ENCODE results near the gene NEU4. TPM values are rescaled to one million over a fixed set of nuclear protein-coding genes. Genes with fewer than 3 reads are reported as not detected.

NEU4 gene
- total and polyA plus RNA-seq, 2 of the 4 experiments (the other 2 are of a cell fraction): not detected

DNA sequence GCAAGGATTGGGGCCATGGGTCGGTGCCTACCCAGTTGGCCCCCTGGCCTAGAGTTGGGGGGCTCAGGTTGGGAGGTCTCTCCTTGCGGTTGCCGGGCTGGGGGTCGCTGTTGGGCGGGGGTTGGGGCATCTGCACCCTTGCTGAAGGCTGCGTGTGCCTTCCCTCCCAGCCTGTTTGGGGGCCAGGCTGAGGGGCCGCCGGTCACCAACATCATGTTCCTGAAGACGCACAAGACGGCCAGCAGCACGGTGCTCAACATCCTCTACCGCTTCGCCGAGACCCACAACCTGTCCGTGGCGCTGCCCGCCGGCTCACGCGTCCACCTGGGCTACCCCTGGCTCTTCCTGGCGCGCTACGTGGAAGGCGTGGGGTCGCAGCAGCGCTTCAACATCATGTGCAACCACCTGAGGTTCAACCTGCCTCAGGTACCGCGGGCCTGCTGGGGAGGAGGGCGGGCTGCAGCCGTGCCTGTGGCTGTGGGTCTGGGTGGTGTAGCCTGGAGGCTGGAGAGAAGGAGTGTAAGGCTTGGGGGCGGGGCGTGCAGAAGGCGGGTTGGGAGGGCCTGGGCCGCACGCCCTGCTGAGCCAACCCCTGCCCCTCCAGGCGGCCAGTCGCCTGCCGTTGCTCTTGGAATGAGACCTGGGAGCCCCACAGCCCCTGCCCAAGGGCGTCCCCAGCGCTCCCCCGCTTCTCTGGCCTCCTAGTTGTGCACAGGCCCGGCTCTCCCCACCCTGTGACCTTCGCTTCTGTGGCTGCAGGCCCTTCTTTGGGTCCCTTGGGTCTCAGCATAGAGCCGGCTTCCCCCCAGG lies 7.2 kb upstream of the NEU4 start:
- no peak for TF ChIP-seq CHD1 (IDR thresholded peaks at IDR 0.05; ENCODE audit: low read depth, low read length)
- no peak for TF ChIP-seq MXI1 (IDR thresholded peaks at IDR 0.05; ENCODE audit: borderline replicate concordance, low read depth, low read length)
- no peak for TF ChIP-seq MAZ (IDR thresholded peaks at IDR 0.05; ENCODE audit: borderline replicate concordance, low read depth, low read length)
- no peak for TF ChIP-seq RAD21 (IDR thresholded peaks at IDR 0.05; ENCODE audit: low read length)
- no peak for TF ChIP-seq CEBPB (IDR thresholded peaks at IDR 0.05; ENCODE audit: low read depth, low read length)
- no peak for TF ChIP-seq MAFK (IDR thresholded peaks at IDR 0.05; ENCODE audit: low read depth, low read length)
- TF ChIP-seq, protein P1, sequence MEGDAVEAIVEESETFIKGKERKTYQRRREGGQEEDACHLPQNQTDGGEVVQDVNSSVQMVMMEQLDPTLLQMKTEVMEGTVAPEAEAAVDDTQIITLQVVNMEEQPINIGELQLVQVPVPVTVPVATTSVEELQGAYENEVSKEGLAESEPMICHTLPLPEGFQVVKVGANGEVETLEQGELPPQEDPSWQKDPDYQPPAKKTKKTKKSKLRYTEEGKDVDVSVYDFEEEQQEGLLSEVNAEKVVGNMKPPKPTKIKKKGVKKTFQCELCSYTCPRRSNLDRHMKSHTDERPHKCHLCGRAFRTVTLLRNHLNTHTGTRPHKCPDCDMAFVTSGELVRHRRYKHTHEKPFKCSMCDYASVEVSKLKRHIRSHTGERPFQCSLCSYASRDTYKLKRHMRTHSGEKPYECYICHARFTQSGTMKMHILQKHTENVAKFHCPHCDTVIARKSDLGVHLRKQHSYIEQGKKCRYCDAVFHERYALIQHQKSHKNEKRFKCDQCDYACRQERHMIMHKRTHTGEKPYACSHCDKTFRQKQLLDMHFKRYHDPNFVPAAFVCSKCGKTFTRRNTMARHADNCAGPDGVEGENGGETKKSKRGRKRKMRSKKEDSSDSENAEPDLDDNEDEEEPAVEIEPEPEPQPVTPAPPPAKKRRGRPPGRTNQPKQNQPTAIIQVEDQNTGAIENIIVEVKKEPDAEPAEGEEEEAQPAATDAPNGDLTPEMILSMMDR (conservative IDR thresholded peaks at IDR 0.05; ENCODE audit: low read depth, low read length): no peak
- TF ChIP-seq NFE2L2 (IDR thresholded peaks at IDR 0.05; ENCODE audit: low read depth, low read length): no peak
- no peak overlapping the region for H2BK5ac ChIP-seq (ENCODE audit: low read depth, low read length, poor library complexity, severe bottlenecking)
- H3K4me1 ChIP-seq (ENCODE audit: control insufficient read depth, insufficient read depth, low read length): peaks cover 6% of the 10 kb centered on the region; the same call in 1 of the 2 replicates
- CTCF ChIA-PET: no interaction called here
- 89% methylated on average over 19 of the region's 44 CpGs; no CpG with 5 or more reads in 1 of the 2 experiments for WGBS, 2 experiments (ENCODE audit: extremely low coverage in 2 of 2, insufficient read length in 1 of 2)
- no peak overlapping the region for H2BK20ac ChIP-seq (ENCODE audit: low read depth, low read length)
- BruUV-seq (replicated peaks): no TSS peak
- H3K18ac ChIP-seq (ENCODE audit: low read depth, low read length): no peak overlapping the region
- H3K36me3 ChIP-seq (ENCODE audit: control insufficient read depth, insufficient read depth, low read length): no peaks in the 10 kb centered on the region
- no peak overlapping the region for H3K9ac ChIP-seq (ENCODE audit: low read depth, low read length)
- H2AFZ ChIP-seq (replicated peaks; ENCODE audit: low read length, poor library complexity): no peak overlapping the region
- no peak overlapping the region for H3K14ac ChIP-seq (replicated peaks; ENCODE audit: low read depth, low read length)
- H3K9me1 ChIP-seq (ENCODE audit: insufficient read depth, low read length): no peaks in the 10 kb centered on the region; the same call in 1 of the 2 replicates
- H3K9me3 ChIP-seq (ENCODE audit: control insufficient read depth, insufficient read depth, low read length): no peaks in the 10 kb centered on the region
- H2BK15ac ChIP-seq (ENCODE audit: low read depth, low read length): no peak overlapping the region
- no peaks in the 10 kb centered on the region for H4K20me1 ChIP-seq (ENCODE audit: insufficient read depth, low read length)
- POLR2A ChIA-PET (ENCODE audit: unreplicated experiment): no interaction called here
- no peak overlapping the region for H4K91ac ChIP-seq (ENCODE audit: insufficient read depth, low read depth, low read length)
- in situ Hi-C loops (cut with MboI; ENCODE audit: low sequenced_read_pairs) (no loop called here), intact Hi-C loops (cut with micrococcal nuclease) (no loop called here), dilution Hi-C loops (cut with HindIII; ENCODE audit: low sequenced_read_pairs, unreplicated experiment) (no loop called here)
- no peak for ATAC-seq (ENCODE audit: low read depth)
- no peak overlapping the region for H3K27ac ChIP-seq (ENCODE audit: insufficient read depth, low read length)
- H3K27me3 ChIP-seq (ENCODE audit: control insufficient read depth, insufficient read depth, low read length): peaks cover 25% of the 10 kb centered on the region
- H3K4me3 ChIP-seq (ENCODE audit: insufficient read depth, low read depth, low read length): no peak overlapping the region
- no peak for DNase-seq
- H3K4me2 ChIP-seq (ENCODE audit: low read depth, low read length): no peak overlapping the region
- no peak overlapping the region for H2AK5ac ChIP-seq (ENCODE audit: low read depth, low read length)
- H3K79me1 ChIP-seq (ENCODE audit: low read depth in 1 of 2, low read length in 2 of 2): no peaks in the 10 kb centered on the region
- no peak overlapping the region for H2AK9ac ChIP-seq (replicated peaks; ENCODE audit: low read depth, low read length, poor library complexity)
- no peak overlapping the region for H3K4ac ChIP-seq (ENCODE audit: low read depth, low read length)
- no peak overlapping the region for H4K5ac ChIP-seq (ENCODE audit: low read depth, low read length)
- no peak overlapping the region for H3K23ac ChIP-seq (ENCODE audit: low read depth, low read length)
- no peak overlapping the region for H4K8ac ChIP-seq (ENCODE audit: low read depth in 2 of 2, low read length in 2 of 2)
- H3K56ac ChIP-seq (ENCODE audit: extremely low read depth, insufficient read depth, low read length): no peak overlapping the region
- H2BK120ac ChIP-seq (ENCODE audit: low read depth, low read length): no peak overlapping the region
